GM19193 (cell line): ENCODE data around the gene SEC14L5.

Experiments used
- POLR2A ChIP-seq: IDR thresholded peaks from 4 replicates; pipeline ENCODE4 v1.6.1; 2011; ENCODE audit not compliant: insufficient read depth, insufficient read length; ENCODE audit errors: extremely low read depth

The SEC14L5 gene

GRCh38 chr16:5010576-5011329 lies 52.6 kb downstream of the SEC14L5 start:
- TF ChIP-seq POLR2A: no peak

GRCh38 chr16:5011637-5012036 lies 53.5 kb downstream of the SEC14L5 start:
- TF ChIP-seq POLR2A: no peak

DNA sequence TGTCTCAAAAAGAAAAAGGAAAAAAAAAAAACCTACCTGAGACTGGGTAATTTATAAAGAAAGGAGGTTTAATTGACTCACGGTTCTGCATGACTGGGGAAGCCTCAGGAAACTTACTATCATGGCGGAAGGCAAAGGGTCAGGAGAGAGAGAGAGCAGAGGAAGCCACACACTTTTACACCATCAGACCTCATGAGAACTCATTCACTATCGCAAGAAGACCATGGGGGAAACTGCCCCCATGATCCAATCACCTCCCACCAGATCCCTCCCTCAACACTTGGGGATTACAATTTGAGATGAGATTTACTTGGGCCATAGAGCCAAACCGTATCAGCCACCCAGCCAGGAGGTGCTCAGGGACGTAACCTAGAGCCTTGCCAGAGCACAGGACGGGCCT lies 54.8 kb downstream of the SEC14L5 start:
- TF ChIP-seq POLR2A: no peak

- TF ChIP-seq POLR2A: no peak
Observed at GRCh38 chr16:5015351-5015750, 57.2 kb downstream of the SEC14L5 start.

GRCh38 chr16:5015887-5016286 lies 57.8 kb downstream of the SEC14L5 start:
- no peak for TF ChIP-seq POLR2A

DNA sequence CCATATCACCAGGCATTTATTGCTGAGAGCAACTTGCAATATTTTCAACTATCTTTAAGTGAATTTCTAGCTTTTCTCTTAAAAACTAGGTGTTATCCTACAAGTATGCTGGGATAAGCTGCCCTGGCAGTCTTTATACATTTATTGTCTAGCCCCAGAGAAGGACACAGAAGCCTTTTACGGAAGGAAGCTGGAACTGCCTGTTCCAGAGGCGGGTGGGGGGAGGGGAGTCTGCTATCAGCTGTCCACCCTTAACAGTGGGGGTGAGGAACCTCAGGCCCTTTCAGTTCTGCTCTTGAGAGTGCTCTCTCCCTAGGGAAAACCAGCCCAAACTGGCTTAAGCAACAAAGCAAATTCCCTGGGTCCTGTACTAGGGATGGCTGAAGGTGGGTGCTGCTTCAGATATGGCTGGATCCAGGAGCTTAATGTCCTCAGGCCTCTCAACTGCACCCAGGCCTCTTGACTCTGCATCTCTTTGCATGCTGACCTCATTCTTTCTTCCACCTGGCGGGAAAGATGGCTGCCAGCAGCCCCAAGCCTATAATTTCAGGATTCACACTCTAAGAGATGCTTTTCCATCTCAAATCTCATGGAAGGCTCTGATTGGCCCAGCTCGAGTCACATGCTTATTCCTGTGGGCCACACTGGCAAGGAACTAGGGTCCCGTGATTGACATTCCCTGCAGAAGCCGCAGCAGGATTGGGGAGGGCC lies 59.0 kb downstream of the SEC14L5 start:
- no peak for TF ChIP-seq POLR2A

DNA sequence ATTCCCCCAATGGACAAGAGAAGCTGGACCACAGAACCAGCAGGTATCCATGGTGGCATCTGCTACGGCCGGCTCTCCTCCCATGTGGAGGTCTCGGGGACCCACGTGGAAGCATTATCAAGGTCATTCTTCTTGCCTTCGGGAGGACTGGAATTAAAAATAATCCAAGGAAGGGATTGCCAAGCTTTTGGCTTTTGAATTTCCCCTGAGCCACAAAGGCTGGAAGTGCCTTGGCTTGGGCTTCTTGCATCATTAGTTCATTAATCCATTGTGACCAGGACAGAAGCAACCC lies 59.5 kb downstream of the SEC14L5 start:
- TF ChIP-seq POLR2A: no peak

DNA sequence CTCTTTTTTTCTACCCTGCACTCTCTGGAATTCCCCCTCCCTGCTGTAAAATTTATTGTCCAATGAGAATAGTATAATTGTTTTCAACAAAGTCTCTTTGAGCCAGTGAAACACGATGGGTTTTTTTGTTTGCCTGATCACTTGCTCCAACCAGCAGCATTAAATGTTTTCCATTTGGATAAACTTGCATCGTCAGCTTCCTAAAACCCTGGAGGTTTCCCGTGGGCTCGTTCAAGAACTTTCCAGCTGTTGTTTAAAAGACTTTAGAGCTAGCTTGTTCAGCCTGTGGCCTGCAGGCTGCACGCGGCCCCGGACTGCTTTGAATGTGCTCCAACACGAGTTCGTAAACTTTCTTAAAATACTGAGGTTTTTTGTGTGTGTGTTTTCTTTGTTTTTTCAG lies 60.7 kb downstream of the SEC14L5 start:
- TF ChIP-seq POLR2A: no peak

- TF ChIP-seq POLR2A: no peak
Observed at GRCh38 chr16:5019775-5020174, 61.6 kb downstream of the SEC14L5 start.

- no peak for TF ChIP-seq POLR2A
Observed at GRCh38 chr16:5020551-5020950, 62.4 kb downstream of the SEC14L5 start.

GRCh38 chr16:5022521-5022920 lies 64.4 kb downstream of the SEC14L5 start:
- no peak for TF ChIP-seq POLR2A

DNA sequence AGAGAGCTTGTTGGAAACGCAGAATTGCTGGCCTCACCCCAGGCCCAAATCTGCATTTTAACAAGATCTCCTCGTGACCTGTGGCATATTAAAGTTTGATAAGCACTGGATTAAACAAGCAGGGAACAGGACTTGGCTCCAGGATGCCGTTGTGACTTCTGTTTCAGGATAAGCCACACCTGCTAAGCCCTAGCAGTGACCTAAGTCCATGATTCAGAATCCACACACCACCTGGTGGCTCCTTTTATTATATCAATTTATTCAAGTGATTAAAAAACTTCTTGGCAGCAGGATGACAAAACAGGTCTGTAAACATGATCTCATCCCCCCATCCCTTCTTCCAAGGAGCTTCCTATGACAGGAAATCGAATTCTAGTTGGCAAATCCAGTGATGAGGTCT lies 66.5 kb downstream of the SEC14L5 start:
- TF ChIP-seq POLR2A: no peak

DNA sequence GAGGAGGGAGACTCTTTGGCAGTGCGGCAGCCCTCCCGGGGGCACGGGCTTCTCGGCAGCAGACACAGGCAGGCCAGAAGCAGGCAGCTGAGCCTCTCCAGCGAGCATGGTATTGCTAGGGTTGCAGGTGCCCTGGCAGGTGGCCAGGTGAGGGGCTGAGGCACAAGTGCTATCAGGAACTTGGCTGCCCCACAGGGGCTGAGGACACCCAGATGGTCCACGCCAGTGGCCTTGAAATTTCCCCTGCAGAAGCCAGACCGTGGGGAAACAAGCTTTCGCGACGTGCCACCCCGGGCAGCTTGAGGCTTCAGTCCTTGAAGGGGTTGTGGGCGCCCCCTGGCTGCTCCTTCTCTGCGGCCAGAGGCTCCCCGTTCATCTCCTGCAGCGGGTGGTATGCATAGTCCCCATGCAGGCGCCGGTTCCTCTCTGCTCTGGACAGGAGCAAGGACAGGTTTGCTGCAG lies 67.1 kb downstream of the SEC14L5 start:
- no peak for TF ChIP-seq POLR2A

- no peak for TF ChIP-seq POLR2A
Observed at GRCh38 chr16:5026664-5027063, 68.5 kb downstream of the SEC14L5 start.

GRCh38 chr16:5027086-5027485 lies 69.0 kb downstream of the SEC14L5 start:
- no peak for TF ChIP-seq POLR2A

DNA sequence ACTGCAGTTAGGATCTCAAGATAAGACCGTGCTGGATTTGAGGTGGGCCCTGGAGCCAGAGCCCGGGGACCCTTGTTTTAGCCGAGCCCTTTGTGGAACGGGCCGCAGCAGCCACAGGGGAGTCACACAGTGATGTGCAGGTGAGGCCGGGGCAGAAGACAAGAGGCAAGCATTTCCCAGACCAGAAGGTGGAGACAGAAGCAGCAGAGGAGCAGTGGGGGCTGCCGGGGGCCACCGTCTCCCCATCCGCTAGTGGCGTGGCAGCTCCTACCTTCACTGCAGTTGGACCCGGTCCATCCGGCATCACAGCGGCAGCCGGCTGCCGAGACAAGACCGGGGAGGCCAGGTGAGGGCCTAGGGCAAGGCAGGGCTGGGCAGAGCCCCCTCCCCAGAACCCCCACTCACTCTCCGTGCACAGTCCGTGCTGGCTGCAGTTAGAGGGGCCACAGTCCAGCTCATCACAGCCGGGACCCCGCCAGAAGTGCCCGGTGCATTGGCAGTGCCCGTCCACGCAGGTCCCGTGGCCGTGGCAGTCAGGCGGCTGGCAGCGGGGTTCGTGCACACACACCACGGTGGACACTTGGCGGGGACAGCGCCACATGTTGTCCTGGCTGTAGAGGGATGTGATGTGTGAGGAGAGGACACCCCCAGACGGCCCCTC lies 69.6 kb downstream of the SEC14L5 start:
- TF ChIP-seq POLR2A: no peak
